ENCODE measurements around the gene IQCE.

IQCE gene

GRCh38 chr7:2651336-2651735 is 92.6 kb downstream of the IQCE start:
- no peak for DNase-seq

GRCh38 chr7:2651847-2652735 is 93.3 kb downstream of the IQCE start:
- DNase-seq: no peak

GRCh38 chr7:2652736-2653060 is 93.9 kb downstream of the IQCE start:
- no peak for DNase-seq

DNA sequence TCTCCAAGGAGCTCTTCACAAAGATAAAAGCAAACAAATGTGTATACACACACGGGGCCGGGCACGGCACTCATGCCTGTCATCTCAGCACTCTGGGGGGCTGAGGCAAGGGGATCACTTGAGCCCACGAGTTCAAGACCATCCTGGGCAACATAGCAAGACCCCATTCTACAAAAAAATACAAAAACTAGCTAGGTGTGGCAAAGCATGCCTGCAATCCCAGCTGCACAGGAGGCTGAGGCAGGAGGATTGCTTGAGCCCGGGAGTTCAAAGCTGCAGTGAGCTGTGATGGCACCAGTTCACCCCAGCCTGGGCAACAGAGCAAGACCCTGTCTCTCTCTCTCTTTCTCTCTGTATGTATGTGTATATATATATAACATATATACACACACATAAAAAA is 95.3 kb downstream of the IQCE start:
- DNase-seq: no peak

DNA sequence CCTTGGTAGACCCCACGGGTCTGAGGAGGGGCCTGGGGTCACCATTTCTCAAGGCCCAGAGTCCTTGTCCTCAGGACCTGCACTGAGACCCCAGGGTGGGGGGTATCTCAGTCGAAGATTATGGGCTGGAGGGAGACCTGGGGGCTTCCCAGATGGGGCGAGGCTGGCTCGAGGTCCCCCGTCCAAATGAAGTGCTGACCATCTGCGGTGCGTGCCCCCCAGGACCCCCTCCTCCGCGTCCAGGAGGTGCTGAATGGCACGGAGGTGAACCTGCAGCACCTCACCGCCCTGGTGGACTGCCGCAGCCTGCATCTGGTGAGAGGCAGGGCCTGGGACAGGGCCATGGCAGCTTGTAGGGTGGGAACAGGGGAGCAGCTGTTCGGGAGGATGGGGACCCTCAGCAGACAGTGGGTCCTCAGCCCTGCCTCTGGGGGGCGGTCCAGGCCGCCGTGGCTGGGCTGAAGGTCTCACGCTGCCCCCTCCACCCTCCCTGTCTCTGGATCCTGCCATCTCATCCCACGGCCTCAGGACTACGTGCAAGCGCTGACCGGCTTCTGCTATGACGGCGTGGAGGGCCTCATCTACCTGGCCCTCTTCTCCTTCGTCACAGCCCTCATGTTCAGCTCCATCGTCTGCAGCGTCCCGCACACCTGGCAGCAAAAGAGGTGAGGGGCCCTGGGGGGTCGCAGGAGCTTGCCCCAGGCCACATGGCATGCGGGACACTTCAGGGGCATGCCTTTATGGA is 97.3 kb downstream of the IQCE start:
- DNase-seq: no peak

- DNase-seq: no peak
Measured at GRCh38 chr7:2657208-2657607, 98.4 kb downstream of the IQCE start.

- no peak for DNase-seq
Measured at GRCh38 chr7:2657920-2658671, 99.3 kb downstream of the IQCE start.

GRCh38 chr7:2658941-2659340 is 100.2 kb downstream of the IQCE start:
- no peak for DNase-seq

DNA sequence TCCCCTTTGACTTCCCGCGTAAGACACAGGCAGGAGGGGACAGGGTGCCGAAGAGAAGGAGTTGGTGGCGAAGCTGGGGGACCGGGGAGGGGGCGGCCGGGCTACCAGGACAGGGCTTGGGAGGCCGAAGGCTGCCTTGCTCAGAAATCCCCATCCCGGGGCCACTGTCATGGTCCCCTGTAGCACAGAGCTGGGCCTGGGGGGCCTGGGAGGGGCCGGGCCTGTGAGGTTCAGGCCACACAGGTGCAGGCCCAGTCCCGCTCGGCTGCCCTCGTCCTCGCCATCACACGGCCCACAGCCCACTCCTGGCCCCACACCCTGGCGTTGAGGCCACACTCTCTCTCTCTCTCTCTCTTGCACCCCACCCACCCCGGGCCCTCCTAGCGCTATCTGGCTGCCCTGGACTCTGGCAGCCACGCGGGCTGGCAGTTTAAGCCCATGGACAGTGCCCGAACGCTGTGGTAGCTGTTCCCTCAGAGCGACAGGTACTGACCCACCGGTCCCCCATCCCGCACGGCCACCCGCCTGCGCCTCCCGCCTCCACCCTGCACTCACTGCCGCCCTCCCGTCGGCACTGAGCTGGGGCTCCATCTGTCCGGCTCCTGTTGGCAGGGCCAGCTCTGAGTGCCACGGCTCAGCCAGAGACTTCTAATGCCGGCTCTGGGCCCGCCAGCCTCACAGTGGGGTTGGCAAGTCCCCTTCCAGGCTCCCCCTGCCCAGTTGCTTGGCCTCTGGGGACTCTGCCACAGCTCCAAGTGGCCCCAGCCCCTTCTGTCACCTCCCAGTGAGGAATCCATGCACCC is 101.0 kb downstream of the IQCE start:
- no peak for DNase-seq

DNA sequence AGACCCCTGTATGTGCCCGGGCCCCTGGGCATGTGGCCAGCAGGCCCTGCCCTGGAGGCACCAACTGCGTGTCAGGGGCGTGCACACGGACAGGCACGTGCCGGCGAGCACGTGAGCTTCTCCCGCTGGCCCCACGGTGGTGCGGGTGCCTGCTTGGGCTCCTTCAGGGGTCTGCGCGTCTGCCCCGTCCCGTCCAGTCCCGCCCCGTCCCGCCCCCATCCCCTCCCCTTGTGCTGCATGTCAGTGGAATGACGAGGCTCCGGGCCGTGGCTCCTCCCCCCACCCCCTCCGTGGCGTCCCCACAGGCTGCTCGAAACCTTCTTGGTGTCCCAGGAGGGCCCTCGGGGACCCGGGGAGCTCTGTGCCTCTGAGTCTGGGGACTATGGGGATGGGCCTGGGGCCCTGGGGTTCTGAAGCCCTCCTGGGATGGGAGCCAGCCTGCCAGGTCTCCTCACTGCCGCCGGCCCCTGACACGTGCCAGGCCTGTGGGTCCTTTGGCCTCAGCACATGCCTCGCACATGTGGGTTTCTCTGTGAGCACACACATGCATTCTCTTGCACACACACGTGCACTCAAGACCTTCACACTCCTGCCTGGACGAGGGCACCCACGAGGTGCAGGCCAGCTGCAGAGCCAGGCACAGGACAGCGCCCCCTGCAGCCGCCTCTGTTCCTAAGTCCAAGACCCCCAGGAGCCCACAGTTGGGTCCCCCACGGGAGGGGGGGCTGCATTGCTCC is 101.7 kb downstream of the IQCE start:
- no peak for DNase-seq

GRCh38 chr7:2661096-2661449 is 102.3 kb downstream of the IQCE start:
- no peak for DNase-seq

DNA sequence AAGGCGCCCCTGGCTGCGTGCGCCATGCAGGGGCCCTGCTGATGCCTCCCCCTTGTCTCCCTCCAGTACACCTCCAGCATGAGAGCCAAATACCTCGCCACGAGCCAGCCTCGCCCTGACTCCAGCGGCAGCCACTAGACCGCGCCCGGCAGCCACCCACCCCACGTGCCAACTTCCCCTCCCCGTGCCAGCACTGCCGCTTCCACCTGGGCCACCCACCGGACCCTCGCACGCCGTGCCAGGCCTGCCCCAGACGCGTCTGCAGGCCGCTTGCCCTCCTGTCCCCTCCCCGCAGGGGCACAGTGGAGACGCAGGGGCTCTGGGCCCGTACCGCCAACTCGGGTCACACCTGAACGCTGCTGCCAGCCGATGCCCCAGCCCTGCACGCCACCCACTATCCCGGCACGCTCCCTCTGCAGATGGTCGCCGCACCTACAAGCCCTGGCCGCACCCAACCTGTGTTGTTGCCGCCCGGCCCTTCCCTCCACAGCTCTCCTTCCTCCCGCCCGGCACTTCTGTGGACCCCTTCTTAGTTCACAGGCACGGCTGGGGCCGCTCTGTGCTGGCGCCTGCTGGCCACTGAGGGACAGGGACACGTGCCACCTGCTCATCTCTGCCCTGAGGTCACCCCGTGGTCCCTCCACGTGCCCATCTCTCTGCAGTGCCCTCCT is 103.0 kb downstream of the IQCE start:
- no peak for DNase-seq

DNA sequence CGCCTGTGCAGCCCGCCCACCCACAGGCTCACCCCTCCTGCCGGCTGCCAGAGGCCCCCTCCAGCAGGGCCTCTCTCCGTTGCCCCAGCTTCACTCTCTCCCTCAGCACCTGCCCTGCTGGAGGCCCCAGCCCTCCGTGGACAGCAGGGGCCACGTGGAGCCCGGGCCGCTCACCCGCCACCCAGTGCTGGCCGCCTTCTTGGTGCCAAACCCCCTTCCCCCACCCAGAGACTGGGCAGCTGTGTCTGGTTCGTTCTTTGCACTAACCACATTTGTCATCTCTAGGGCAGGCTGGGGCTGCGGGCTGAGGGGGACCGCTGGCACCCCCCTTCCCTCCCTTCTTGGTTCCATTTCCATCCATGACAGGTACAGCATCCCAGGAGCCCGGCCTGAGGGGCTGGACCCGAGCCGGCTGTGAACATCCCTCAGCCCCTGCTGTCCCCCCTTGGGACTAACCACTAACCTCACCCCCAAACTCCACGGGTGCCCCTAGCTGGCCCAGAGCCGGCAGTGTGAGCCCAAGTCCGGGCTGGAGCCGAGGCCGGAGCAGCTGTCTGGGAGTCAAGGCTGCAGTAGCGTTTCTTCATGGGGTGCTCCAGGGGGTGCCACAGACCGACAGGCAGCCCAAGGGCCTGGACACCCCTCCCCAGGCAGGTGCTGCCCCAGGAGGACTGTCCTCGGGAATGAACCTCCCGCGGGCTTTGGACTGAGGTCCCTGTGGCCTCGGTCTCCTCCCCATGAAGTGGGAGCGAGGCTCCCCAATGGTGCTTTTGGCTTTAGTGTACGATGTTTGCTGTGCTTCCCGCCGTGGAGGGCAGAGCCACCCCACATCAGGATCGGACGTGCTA is 103.7 kb downstream of the IQCE start:
- DNase-seq: no peak

GRCh38 chr7:2663121-2663886 is 104.5 kb downstream of the IQCE start:
- DNase-seq: no peak

- DNase-seq: no peak
Measured at GRCh38 chr7:2663960-2664359, 105.2 kb downstream of the IQCE start.
